Psoas muscle (tissue), 8 donors: ENCODE data around the gene AFDN. TPM values are rescaled to one million over a fixed set of nuclear protein-coding genes. Genes with fewer than 3 reads are reported as not detected.
"Not testable (repeated sequence)": the region's sequence is repeated elsewhere in the genome, so short reads cannot be mapped to it uniquely, and the experiment has no call there.

Experiments used
- ATAC-seq, 4 donors: fragments of 200-7000 bp; cut with Tn5 transposase; one replicate each; pipeline ENCODE4 v1.9.1; 2020; ENCODE audit warnings: moderate library complexity in 3 of 4, mild to moderate bottlenecking in 2 of 4
- DNase-seq, 2 donors: peaks; one replicate each; pipeline ENCODE4 v3.0.0-alpha.2; 2020
- H3K27ac ChIP-seq: fragments of 200-600 bp; one replicate; pipeline ENCODE4 v1.8.0; 2022
- H3K27me3 ChIP-seq, 3 donors: fragments of 200-600 bp in 1 of 3; one replicate each; pipeline versions ENCODE4 v1.6.1 to v1.8.0; 2013 to 2022; ENCODE audit warnings: low read length in 2 of 3, mild to moderate bottlenecking in 2 of 3, moderate library complexity in 1 of 3; ENCODE audit not compliant: insufficient read depth in 3 of 3
- H3K36me3 ChIP-seq, 2 donors: fragments of 200-600 bp in 1 of 2; one replicate each; pipeline versions ENCODE4 v1.6.1 to v1.8.0; 2013 to 2022; ENCODE audit warnings: low read depth in 1 of 2, mild to moderate bottlenecking in 1 of 2, moderate library complexity in 1 of 2; ENCODE audit not compliant: insufficient read depth in 1 of 2
- H3K4me1 ChIP-seq: fragments of 200-600 bp; one replicate; pipeline ENCODE4 v1.8.0; 2022
- H3K4me3 ChIP-seq: fragments of 200-600 bp; one replicate; pipeline ENCODE4 v1.8.0; 2022; ENCODE audit warnings: mild to moderate bottlenecking
- H3K9me3 ChIP-seq: fragments of 200-600 bp; one replicate; pipeline ENCODE4 v1.8.0; 2022
- WGBS, 3 donors: extraction: QIAGEN DNeasy Blood & Tissue Kit; methylation state at CpG; one replicate each; pipeline versions ENCODE4 v1.1.6 to v1.1.7; 2013; 5-methylcytosine and 5-hydroxymethylcytosine counted together
- intact Hi-C, 2 donors: fragments of 100-400 bp; cut with DNase I; formaldehyde crosslinking; loops; one replicate each; pipeline versions ENCODE4 v1.11.0 to v1.14.2; 2022
- polyA plus RNA-seq, 3 donors: library from polyadenylated mRNA; stranded (reverse); fragments of 200-250 nt; gene quantifications; one replicate each; pipeline ENCODE4 v1.2.3, GENCODE V29; 2013
- total RNA-seq, 4 donors: library from RNA; stranded (reverse); fragmentation: NEBNext Ultra II Directional in 2 of 4; extraction: Animal tissue kit (Norgen Biotek cat#: 25700) in 2 of 4; gene quantifications; one replicate each; pipeline versions ENCODE4 v1.2.1 to v1.2.4, GENCODE V29; 2021 to 2023
- TF ChIP-seq, protein P1 (sequence below): fragments of 200-600 bp; IDR thresholded peaks from one replicate; pipeline ENCODE4 v1.8.0; 2022; ENCODE audit warnings: antibody characterized with exemption
- donor health status: healthy with polysubstance abuse.
- donor health status: DM: no; HTN: no; CAD: no; lungs with moderate emphysema.
- donor health status: Bipolar disorder and iron deficiency.
- donor health status: healthy.
- donor health status: DM: yes; HTN: yes; CAD: no.
- donor health status: DM: no; HTN: no; CAD: no.
- donor health status: DM: no; HTN: no; CAD: no.
- donor health status: DM: yes; HTN: yes; CAD: no.

Gene AFDN
- total and polyA plus RNA-seq, 7 donors, result 12.2 to 35.6 (median 32.9) TPM

DNA sequence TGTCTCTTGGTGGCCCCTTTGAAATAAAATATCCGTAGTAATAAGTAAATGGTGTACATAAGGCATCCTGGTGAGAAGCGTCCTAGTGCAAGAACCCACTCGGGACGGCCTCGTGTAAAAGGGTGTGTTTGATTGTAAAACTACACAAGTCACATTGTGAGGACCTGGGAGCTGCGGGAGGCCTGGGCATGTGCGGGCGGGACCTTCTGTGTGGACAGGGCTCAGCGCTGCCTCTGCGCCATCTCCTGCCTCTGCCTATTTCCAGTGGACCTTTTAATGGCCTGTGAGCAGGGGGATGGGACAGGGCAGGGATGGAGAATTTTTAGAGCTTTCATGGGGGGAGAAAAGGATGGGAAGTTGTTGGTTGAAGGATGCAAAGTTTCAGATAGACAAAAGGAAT, 145.5 kb downstream of the AFDN start:
- 92 to 95% (median 94%) methylated on average over 10 of the region's 10 CpGs for WGBS, 3 donors
- DNase-seq, result no peak
- TF ChIP-seq, protein P1, sequence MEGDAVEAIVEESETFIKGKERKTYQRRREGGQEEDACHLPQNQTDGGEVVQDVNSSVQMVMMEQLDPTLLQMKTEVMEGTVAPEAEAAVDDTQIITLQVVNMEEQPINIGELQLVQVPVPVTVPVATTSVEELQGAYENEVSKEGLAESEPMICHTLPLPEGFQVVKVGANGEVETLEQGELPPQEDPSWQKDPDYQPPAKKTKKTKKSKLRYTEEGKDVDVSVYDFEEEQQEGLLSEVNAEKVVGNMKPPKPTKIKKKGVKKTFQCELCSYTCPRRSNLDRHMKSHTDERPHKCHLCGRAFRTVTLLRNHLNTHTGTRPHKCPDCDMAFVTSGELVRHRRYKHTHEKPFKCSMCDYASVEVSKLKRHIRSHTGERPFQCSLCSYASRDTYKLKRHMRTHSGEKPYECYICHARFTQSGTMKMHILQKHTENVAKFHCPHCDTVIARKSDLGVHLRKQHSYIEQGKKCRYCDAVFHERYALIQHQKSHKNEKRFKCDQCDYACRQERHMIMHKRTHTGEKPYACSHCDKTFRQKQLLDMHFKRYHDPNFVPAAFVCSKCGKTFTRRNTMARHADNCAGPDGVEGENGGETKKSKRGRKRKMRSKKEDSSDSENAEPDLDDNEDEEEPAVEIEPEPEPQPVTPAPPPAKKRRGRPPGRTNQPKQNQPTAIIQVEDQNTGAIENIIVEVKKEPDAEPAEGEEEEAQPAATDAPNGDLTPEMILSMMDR, result no peak
- intact Hi-C loops, result no loop called here
- Histone ChIP-seq H3K36me3 (peaks cover 2 to 43% of the 10 kb centered on the region in 2 donors), H3K27ac (no peak overlapping the region), H3K9me3 (no peaks in the 10 kb centered on the region), H3K4me3 (no peak overlapping the region), H3K4me1 (peaks cover 8% of the 10 kb centered on the region), H3K27me3 (no peaks in the 10 kb centered on the region)
- ATAC-seq, result no peak

DNA sequence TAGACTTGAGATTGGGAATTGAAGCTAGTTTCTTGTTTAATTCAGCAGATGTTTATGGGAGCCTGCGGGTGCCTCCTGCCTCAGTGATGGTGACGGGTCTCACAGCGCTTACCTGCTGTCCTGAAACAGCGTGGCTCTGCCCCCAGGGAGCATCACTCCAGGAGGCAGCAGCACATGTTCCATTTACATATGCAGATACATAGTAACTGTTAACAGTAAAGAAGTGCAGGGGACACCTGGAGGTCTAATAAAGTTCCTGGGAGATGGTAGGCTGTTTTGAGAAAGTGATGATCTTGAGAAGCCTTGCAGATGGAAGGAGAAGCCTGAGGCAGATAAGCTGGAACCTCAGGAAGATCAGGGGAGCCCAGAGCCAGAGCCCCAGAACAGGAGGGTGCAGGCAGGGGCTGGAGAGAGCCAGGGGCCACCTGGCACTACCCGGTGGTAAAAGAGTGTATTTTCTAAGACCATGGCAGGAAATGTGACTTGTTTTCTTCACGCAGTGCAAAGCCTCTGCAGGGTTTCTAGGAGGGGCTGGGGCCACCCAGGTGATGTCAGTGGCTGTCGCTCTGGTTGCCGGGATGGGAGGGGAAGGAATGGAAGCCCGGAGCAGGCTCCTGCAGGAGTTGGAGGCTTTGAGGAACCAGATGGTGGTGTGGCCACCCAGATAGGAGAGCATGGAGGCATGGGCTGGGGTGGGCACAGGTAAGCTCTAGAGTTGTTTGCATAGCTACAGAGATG, 146.6 kb downstream of the AFDN start:
- Histone ChIP-seq H3K4me1 (peaks cover 8% of the 10 kb centered on the region), H3K27ac (no peak overlapping the region), H3K4me3 (no peak overlapping the region), H3K27me3 (no peaks in the 10 kb centered on the region), H3K9me3 (no peaks in the 10 kb centered on the region), H3K36me3 (peaks cover 2 to 32% of the 10 kb centered on the region in 2 donors)
- 73 to 78% (median 74%) methylated on average over 9 of the region's 9 CpGs for WGBS, 3 donors
- no peak for ATAC-seq
- TF ChIP-seq, protein P1, result no peak
- no peak for DNase-seq
- intact Hi-C loops, result no loop called here

DNA sequence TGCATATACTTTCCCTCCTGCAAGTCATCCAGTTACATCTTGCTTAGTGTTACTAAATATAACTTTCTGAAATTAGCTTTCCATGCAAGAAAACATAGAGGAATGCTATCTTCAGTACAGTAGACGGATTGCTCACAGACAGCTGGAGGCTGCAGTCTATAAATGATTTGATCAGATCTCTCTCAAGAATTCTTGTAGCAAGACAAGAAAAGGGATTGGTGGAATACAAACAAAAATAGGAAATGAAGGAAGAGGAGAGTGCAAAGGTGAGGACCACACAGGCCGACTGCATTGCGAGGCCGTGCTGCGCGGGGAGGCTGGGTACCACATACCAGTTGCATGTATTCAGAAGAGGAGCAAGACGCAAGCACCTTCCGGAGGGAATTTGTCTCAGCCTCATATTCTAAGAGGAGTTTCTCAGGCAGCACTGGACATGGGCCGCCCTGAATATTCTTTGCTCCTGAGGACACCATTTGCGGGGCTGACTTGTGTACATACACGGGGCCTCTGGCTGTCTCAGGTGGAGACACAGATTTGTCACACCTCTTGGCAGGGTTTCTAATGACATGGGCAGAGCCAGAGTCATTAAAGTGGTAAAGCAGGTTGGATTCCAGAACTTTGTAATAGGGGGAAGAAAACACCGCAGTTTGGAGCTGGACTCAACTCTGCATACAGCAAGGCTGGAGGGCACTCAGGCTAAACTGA, 148.1 kb downstream of the AFDN start:
- 66 to 75% (median 70%) methylated on average over 12 of the region's 12 CpGs for WGBS, 3 donors
- Histone ChIP-seq H3K27me3 (no peaks in the 10 kb centered on the region), H3K36me3 (peaks cover 0 to 17% of the 10 kb centered on the region in 2 donors), H3K4me1 (peaks cover 8% of the 10 kb centered on the region), H3K4me3 (no peak overlapping the region), H3K9me3 (no peaks in the 10 kb centered on the region), H3K27ac (no peak overlapping the region)
- ATAC-seq, result peak; percentile 9 to 53 (median 33)
- TF ChIP-seq, protein P1, result no peak
- DNase-seq, result no peak
- intact Hi-C loops, result no loop called here

DNA sequence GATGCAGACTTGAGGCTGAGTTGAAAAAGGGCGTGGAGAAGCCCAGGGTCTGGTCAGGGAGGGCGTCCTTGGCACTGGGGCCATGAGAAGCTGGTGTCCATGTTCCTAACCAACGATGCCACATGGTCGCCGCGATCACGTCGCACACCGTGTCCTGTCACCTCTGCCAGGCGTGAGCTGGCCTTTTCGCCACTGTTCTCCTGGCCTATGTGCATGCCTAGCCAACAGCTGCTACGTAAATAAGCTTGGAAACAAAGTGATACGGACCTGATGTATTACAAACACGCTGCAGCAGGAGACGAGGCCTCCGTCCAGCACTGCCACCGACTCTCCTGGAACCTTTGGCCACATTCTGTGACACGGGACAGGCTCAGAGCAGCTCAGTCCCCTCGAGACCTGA, 148.7 kb downstream of the AFDN start:
- peaks cover 8% of the 10 kb centered on the region for H3K4me1 ChIP-seq
- intact Hi-C loops, result no loop called here
- TF ChIP-seq, protein P1, result no peak
- no peaks in the 10 kb centered on the region for H3K27me3 ChIP-seq
- H3K36me3 ChIP-seq, result peaks cover 0 to 11% of the 10 kb centered on the region in 2 donors
- ATAC-seq (peak; percentile 48 to 86 (median 72)), DNase-seq (no peak)
- no peak overlapping the region for H3K4me3 ChIP-seq
- no peak overlapping the region for H3K27ac ChIP-seq
- 43 to 56% (median 48%) methylated on average over 19 of the region's 19 CpGs for WGBS, 3 donors
- H3K9me3 ChIP-seq, result no peaks in the 10 kb centered on the region

DNA sequence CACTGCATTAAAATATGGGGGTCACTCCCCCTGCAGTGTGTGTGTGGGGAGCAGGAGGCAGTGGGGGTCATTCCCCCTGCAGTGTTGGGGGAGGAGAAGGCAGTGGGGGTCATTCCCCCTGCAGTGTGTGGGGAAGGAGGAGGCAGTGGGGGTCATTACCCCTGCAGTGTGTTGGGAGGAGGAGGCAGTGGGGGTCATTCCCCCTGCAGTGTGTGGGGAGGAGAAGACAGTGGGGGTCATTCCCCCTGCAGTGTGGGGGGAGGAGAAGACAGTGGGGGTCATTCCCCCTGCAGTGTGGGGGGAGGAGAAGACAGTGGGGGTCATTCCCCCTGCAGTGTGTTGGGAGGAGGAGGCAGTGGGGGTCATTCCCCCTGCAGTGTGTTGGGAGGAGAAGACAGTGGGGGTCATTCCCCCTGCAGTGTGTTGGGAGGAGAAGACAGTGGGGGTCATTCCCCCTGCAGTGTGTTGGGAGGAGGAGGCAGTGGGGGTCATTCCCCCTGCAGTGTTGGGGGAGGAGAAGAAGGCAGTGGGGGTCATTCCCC, 149.5 kb downstream of the AFDN start:
- not testable (repeated sequence) for H3K27ac ChIP-seq

More for the DNA sequence above, 149.5 kb downstream of the AFDN start:
- H3K9me3 ChIP-seq, H3K36me3 ChIP-seq, H3K4me3 ChIP-seq, DNase-seq, H3K27me3 ChIP-seq, ATAC-seq, H3K4me1 ChIP-seq, intact Hi-C loops: not testable (repeated sequence)
